ENCODE results near the gene DEPDC5.

GRCh38 chr22:31891366-31892079 lies 137.7 kb downstream of the DEPDC5 start:
- TF ChIP-seq POLR2A (IDR thresholded peaks at IDR 0.05; ENCODE audit: low read depth, low read length) (no peak), POLR2AphosphoS5 (IDR thresholded peaks at IDR 0.05; ENCODE audit: low read depth, low read length) (no peak), TAF1 (IDR thresholded peaks at IDR 0.05; ENCODE audit: borderline replicate concordance, low read depth, low read length) (no peak)
